Heart left ventricle (tissue), 16 donors: ENCODE results near the gene GGT6. TPM values are rescaled to one million over a fixed set of nuclear protein-coding genes. Genes with fewer than 3 reads are reported as not detected.

Experiments used
- ATAC-seq, 4 donors: fragments of 200-7000 bp; cut with Tn5 transposase; one replicate each; pipeline ENCODE4 v1.9.1; 2020 to 2022; ENCODE audit warnings: moderate library complexity in 4 of 4, mild to moderate bottlenecking in 3 of 4, moderate number of reproducible peaks in 1 of 4
- DNase-seq, 5 donors: peaks; one replicate each; pipeline ENCODE4 v3.0.0-alpha.2; 2020
- H3K27ac ChIP-seq, 12 donors: fragments of 200-600 bp; sonication (generic) in 4 of 12; one replicate each; pipeline versions ENCODE4 v1.5.0 to v1.8.0; 2016 to 2022; ENCODE audit warnings: mild to moderate bottlenecking in 2 of 12
- H3K27me3 ChIP-seq, 9 donors: fragments of 200-600 bp; sonication (generic) in 2 of 9; one replicate each; pipeline versions ENCODE4 v1.5.1 to v1.8.0; 2016 to 2022; ENCODE audit warnings: mild to moderate bottlenecking in 3 of 9
- H3K36me3 ChIP-seq, 9 donors: fragments of 200-600 bp; sonication (generic) in 2 of 9; one replicate each; pipeline versions ENCODE4 v1.5.0 to v1.8.0; 2018 to 2022; ENCODE audit warnings: mild to moderate bottlenecking in 2 of 9
- H3K4me1 ChIP-seq, 12 donors: fragments of 200-600 bp; sonication (generic) in 4 of 12; one replicate each; pipeline versions ENCODE4 v1.5.0 to v1.8.0; 2016 to 2022; ENCODE audit warnings: mild to moderate bottlenecking in 3 of 12
- H3K4me3 ChIP-seq, 12 donors: fragments of 200-600 bp; sonication (generic) in 4 of 12; one replicate each; pipeline versions ENCODE4 v1.5.0 to v1.8.0; 2017 to 2022; ENCODE audit warnings: mild to moderate bottlenecking in 9 of 12, moderate library complexity in 4 of 12
- H3K9me3 ChIP-seq, 12 donors: fragments of 200-600 bp; sonication (generic) in 4 of 12; one replicate each; pipeline versions ENCODE4 v1.5.0 to v1.8.0; 2016 to 2022; ENCODE audit warnings: mild to moderate bottlenecking in 1 of 12
- CTCF ChIP-seq, 12 donors: fragments of 200-600 bp; sonication (generic) in 4 of 12; IDR thresholded peaks; one replicate each; pipeline versions ENCODE4 v1.5.0 to v1.8.0; 2018 to 2022; ENCODE audit warnings: antibody characterized with exemption in 12 of 12, mild to moderate bottlenecking in 5 of 12
- POLR2A ChIP-seq, 2 donors: fragments of 450-650 bp; IDR thresholded peaks; one replicate each; pipeline ENCODE4 v1.6.1; 2017; ENCODE audit warnings: antibody characterized with exemption in 2 of 2, mild to moderate bottlenecking in 2 of 2, moderate library complexity in 2 of 2
- WGBS, 4 donors: extraction: QIAGEN DNeasy Blood & Tissue Kit in 2 of 4; methylation state at CpG; one replicate each; pipeline versions ENCODE4 v1.1.5 to v1.1.7; 2013 to 2018; 5-methylcytosine and 5-hydroxymethylcytosine counted together
- intact Hi-C, 10 donors: fragments of 100-400 bp; cut with DNase I; formaldehyde crosslinking; loops; one replicate each; pipeline versions ENCODE4 v1.11.1 to v1.14.2; 2022
- polyA plus RNA-seq, 2 donors: library from polyadenylated mRNA; stranded (reverse); fragments of 200-250 nt; gene quantifications; one replicate each; pipeline ENCODE4 v1.2.3, GENCODE V29; 2013
- total RNA-seq, 9 donors: library from RNA; depleted of rRNA in 2 of 9; stranded (reverse); fragments of >200 nt in 2 of 9; fragmentation: NEBNext Ultra II Directional in 3 of 9; extraction: Animal tissue kit (Norgen Biotek cat#: 25700) in 3 of 9; gene quantifications; one replicate each; pipeline versions ENCODE4 v1.1.0 to v1.2.4, GENCODE V29; 2016 to 2023
- donor health status: ischemic (EF 13 %, LVEDD 7.1; RV severe dilation, severe dysfunction).
- donor health status: healthy with polysubstance abuse.
- donor health status: DM: no; HTN: yes; CAD: no.
- donor health status: DM: no; HTN: no; CAD: no.
- donor health status: ischemic (EF 25% LVEDD 6.9; RV normal size, moderate dysfunction).
- donor health status: ischemic (EF 25% LVEDD 5.7; RV mildly dilated, moderate dysfunction).
- donor health status: healthy.
- donor health status: DM: yes; HTN: yes; CAD: no.
- donor health status: ischemic (EF 35%, LVEDD 5.7; RV mildly dilated, moderate dysfunction).
- donor health status: nonischemic (EF 11% LVEDD 7.7; RV severe dilation, severe dysfunction).
- donor health status: DM: yes; HTN: yes; CAD: no.
- donor health status: PGD.
- donor health status: ischemic (EF 29% LVEDD 5.4; RV normal size, mild dysfunction).
- donor health status: nonischemic (EF 23%, LVEDD 6.1; RV moderate dilation, normal function).

The GGT6 gene
- total and polyA plus RNA-seq, 11 donors = not detected

GRCh38 chr17:4588391-4588790 lies 28.0 kb upstream of the GGT6 start:
- peak; percentile 1 to 38 (median 20) for ATAC-seq

GRCh38 chr17:4587803-4588202 lies 27.4 kb upstream of the GGT6 start:
- peak; percentile 62 to 81 (median 69) for ATAC-seq
- WGBS, 4 donors = 24 to 36% (median 31%) methylated on average over 9 of the region's 9 CpGs
- Histone ChIP-seq H3K9me3 (no peaks in the 10 kb centered on the region), H3K36me3 (no peaks in the 10 kb centered on the region), H3K4me1 (peaks cover 0 to 91% (median 23%) of the 10 kb centered on the region in 12 donors), H3K27ac (peak overlapping the region; percentile 66 to 86 (median 74)), H3K27me3 (peaks cover 0 to 25% (median 5%) of the 10 kb centered on the region in 9 donors), H3K4me3 (peak overlapping the region in 5 of 12 donors; percentile 7 to 34 (median 18))
- intact Hi-C loops = loop anchor here in 1 of 10 donors (2.0 kb wide), 1 partner anchor 13 kb away; no protein-coding TSS in a partner anchor
- TF ChIP-seq CTCF (IDR thresholded peaks at IDR 0.05) (no peak), POLR2A (IDR thresholded peaks at IDR 0.05) (no peak)
- DNase-seq = peak in 4 of 5 donors; percentile 70 to 84 (median 79)

More at GRCh38 chr17:4588391-4588790, 28.0 kb upstream of the GGT6 start:
- peaks cover 0 to 91% (median 21%) of the 10 kb centered on the region in 12 donors for H3K4me1 ChIP-seq
- intact Hi-C loops = no loop called here
- H3K27ac ChIP-seq = peak overlapping the region; percentile 66 to 86 (median 74)
- H3K9me3 ChIP-seq = no peaks in the 10 kb centered on the region
- peaks cover 0 to 19% (median 5%) of the 10 kb centered on the region in 9 donors for H3K27me3 ChIP-seq
- 43 to 66% (median 58%) methylated on average over 10 to 11 of the region's 11 CpGs for WGBS, 4 donors
- DNase-seq = peak in 4 of 5 donors; percentile 41 to 81 (median 76)
- H3K4me3 ChIP-seq = peak overlapping the region in 5 of 12 donors; percentile 7 to 34 (median 18)
- TF ChIP-seq POLR2A (IDR thresholded peaks at IDR 0.05) = peak in 1 of 2 donors; percentile 28
- TF ChIP-seq CTCF (IDR thresholded peaks at IDR 0.05) = no peak
- H3K36me3 ChIP-seq = no peaks in the 10 kb centered on the region

- peak overlapping the region in 2 of 12 donors; percentile 19 to 34 for H3K4me3 ChIP-seq
- DNase-seq = no peak
- TF ChIP-seq POLR2A (IDR thresholded peaks at IDR 0.05) (no peak), CTCF (IDR thresholded peaks at IDR 0.05) (no peak)
- H3K9me3 ChIP-seq = no peaks in the 10 kb centered on the region
- intact Hi-C loops = loop anchor here in 1 of 10 donors (2.0 kb wide), 1 partner anchor 14 kb away; no protein-coding TSS in a partner anchor
- H3K36me3 ChIP-seq = no peaks in the 10 kb centered on the region
- ATAC-seq = no peak
- peaks cover 0 to 29% (median 7%) of the 10 kb centered on the region in 9 donors for H3K27me3 ChIP-seq
- peak overlapping the region; percentile 58 to 86 (median 74) for H3K27ac ChIP-seq
- peaks cover 0 to 92% (median 23%) of the 10 kb centered on the region in 12 donors for H3K4me1 ChIP-seq
- WGBS, 4 donors = 82 to 94% (median 88%) methylated on average over 5 to 7 of the region's 7 CpGs
These were observed 26.8 kb upstream of the GGT6 start for GRCh38 chr17:4587195-4587594.

- peak overlapping the region in 3 of 12 donors; percentile 46 to 86 (median 84) for H3K27ac ChIP-seq
- intact Hi-C loops = loop anchor here in 1 of 10 donors (2.0 kb wide), 1 partner anchor 15 kb away; no protein-coding TSS in a partner anchor
- DNase-seq (no peak), ATAC-seq (no peak)
- H3K9me3 ChIP-seq = no peaks in the 10 kb centered on the region
- H3K27me3 ChIP-seq = peaks cover 0 to 30% (median 10%) of the 10 kb centered on the region in 9 donors
- no peak for TF ChIP-seq POLR2A (IDR thresholded peaks at IDR 0.05)
- no peak for TF ChIP-seq CTCF (IDR thresholded peaks at IDR 0.05)
- H3K4me3 ChIP-seq = peak overlapping the region in 1 of 12 donors; percentile 57
- WGBS, 4 donors = 85 to 92% (median 88%) methylated on average over 9 of the region's 9 CpGs
- no peaks in the 10 kb centered on the region for H3K36me3 ChIP-seq
- H3K4me1 ChIP-seq = peaks cover 0 to 85% (median 22%) of the 10 kb centered on the region in 12 donors
These were observed 25.7 kb upstream of the GGT6 start for GRCh38 chr17:4586043-4586442.
